ENCODE results near the gene SPIRE2. TPM values are rescaled to one million over a fixed set of nuclear protein-coding genes. Genes with fewer than 3 reads are reported as not detected.
"Not testable (repeated sequence)": the region's sequence is repeated elsewhere in the genome, so short reads cannot be mapped to it uniquely, and the experiment has no call there.

The SPIRE2 gene
- total RNA-seq, 2 donors from 2014 or later: 1.9 to 2.6 TPM

GRCh38 chr16:89910717-89911354 lies 82.6 kb downstream of the SPIRE2 start:
- Mint-ChIP-seq H3K27ac (peak overlapping the region in 1 of 2 donors; percentile 74), H3K9me3 (no peaks in the 10 kb centered on the region), H3K36me3 (peaks cover 4 to 16% of the 10 kb centered on the region in 2 donors)
- ATAC-seq (no peak), DNase-seq (ENCODE audit: low spot score in 2 of 2) (no peak)

GRCh38 chr16:89911375-89911774 lies 83.1 kb downstream of the SPIRE2 start:
- H3K9me3 Mint-ChIP-seq: no peaks in the 10 kb centered on the region
- ATAC-seq (no peak), DNase-seq (ENCODE audit: low spot score in 2 of 2) (no peak)
- H3K27ac Mint-ChIP-seq: peak overlapping the region; percentile 23 to 74
- peaks cover 4 to 11% of the 10 kb centered on the region in 2 donors for H3K36me3 Mint-ChIP-seq

GRCh38 chr16:89912143-89912542 lies 83.9 kb downstream of the SPIRE2 start:
- ATAC-seq: no peak
- no peak for DNase-seq (ENCODE audit: low spot score in 2 of 2)
- peak overlapping the region in 1 of 2 donors; percentile 23 for H3K27ac Mint-ChIP-seq
- H3K36me3 Mint-ChIP-seq: peaks cover 4% of the 10 kb centered on the region in 2 donors
- H3K9me3 Mint-ChIP-seq: no peaks in the 10 kb centered on the region

- DNase-seq (ENCODE audit: low spot score in 2 of 2) (no peak), ATAC-seq (no peak)
- Mint-ChIP-seq H3K9me3 (no peaks in the 10 kb centered on the region), H3K27ac (peak overlapping the region in 1 of 2 donors; percentile 23), H3K36me3 (peaks cover 4% of the 10 kb centered on the region in 2 donors)
These were observed 84.4 kb downstream of the SPIRE2 start for GRCh38 chr16:89912627-89913026.

GRCh38 chr16:89913408-89914387 lies 85.4 kb downstream of the SPIRE2 start:
- Mint-ChIP-seq H3K9me3 (no peaks in the 10 kb centered on the region), H3K27ac (peak overlapping the region in 1 of 2 donors; percentile 23)

GRCh38 chr16:89914642-89915285 lies 86.5 kb downstream of the SPIRE2 start:
- not testable (repeated sequence) for H3K9me3 Mint-ChIP-seq; H3K36me3 Mint-ChIP-seq; ATAC-seq; DNase-seq (ENCODE audit: low spot score in 2 of 2); H3K27ac Mint-ChIP-seq

More at GRCh38 chr16:89913408-89914387, 85.4 kb downstream of the SPIRE2 start:
- ATAC-seq (no peak), DNase-seq (ENCODE audit: low spot score in 2 of 2) (no peak)
- H3K36me3 Mint-ChIP-seq: peaks cover 4% of the 10 kb centered on the region in 2 donors

GRCh38 chr16:89915303-89916232 lies 87.3 kb downstream of the SPIRE2 start:
- Mint-ChIP-seq H3K36me3 (peaks cover 4% of the 10 kb centered on the region in 2 donors), H3K9me3 (no peaks in the 10 kb centered on the region), H3K27ac (no peak overlapping the region)
- no peak for ATAC-seq
- DNase-seq (ENCODE audit: low spot score in 2 of 2): no peak

GRCh38 chr16:89917773-89918452 lies 89.6 kb downstream of the SPIRE2 start:
- peaks cover 0 to 9% of the 10 kb centered on the region in 2 donors for H3K36me3 Mint-ChIP-seq
- no peaks in the 10 kb centered on the region for H3K9me3 Mint-ChIP-seq
- ATAC-seq (peak; percentile 78 to 92), DNase-seq (ENCODE audit: low spot score in 2 of 2) (peak; percentile 77 to 85)
- H3K27ac Mint-ChIP-seq: no peak overlapping the region

GRCh38 chr16:89918453-89919347 lies 90.4 kb downstream of the SPIRE2 start, which contains the start of gene MC1R:
Gene MC1R, plus strand, starts transcription at chr16:89918862. Its CDS starts 397 bp downstream, at chr16:89919259.
- peaks cover 0 to 9% of the 10 kb centered on the region in 2 donors for H3K36me3 Mint-ChIP-seq
- H3K9me3 Mint-ChIP-seq: no peaks in the 10 kb centered on the region
- no peak within 1 kb of the TSS for H3K27ac Mint-ChIP-seq
- DNase-seq (ENCODE audit: low spot score in 2 of 2): no peak
- ATAC-seq: peak in 1 of 2 donors; percentile 7

GRCh38 chr16:89919535-89920406 lies 91.5 kb downstream of the SPIRE2 start:
- no peaks in the 10 kb centered on the region for H3K9me3 Mint-ChIP-seq
- no peak overlapping the region for H3K27ac Mint-ChIP-seq

GRCh38 chr16:89920723-89921122 lies 92.4 kb downstream of the SPIRE2 start:
- no peak overlapping the region for H3K27ac Mint-ChIP-seq

More at GRCh38 chr16:89919535-89920406, 91.5 kb downstream of the SPIRE2 start:
- DNase-seq (ENCODE audit: low spot score in 2 of 2): no peak
- H3K36me3 Mint-ChIP-seq: peaks cover 0 to 5% of the 10 kb centered on the region in 2 donors
- no peak for ATAC-seq

More at GRCh38 chr16:89920723-89921122, 92.4 kb downstream of the SPIRE2 start:
- Mint-ChIP-seq H3K36me3 (peaks cover 0 to 5% of the 10 kb centered on the region in 2 donors), H3K9me3 (no peaks in the 10 kb centered on the region)
- DNase-seq (ENCODE audit: low spot score in 2 of 2): no peak
- ATAC-seq: no peak

All from activated naive CD4-positive, alpha-beta T cell treated with anti-CD3 and anti-CD28 coated beads, Interleukin-2, amount 50 U/mL, for 72 hours (primary cell).